NCI-H1417 (cell line): Measurements from ENCODE around the gene AK1.
"Not testable (repeated sequence)": the region's sequence is repeated elsewhere in the genome, so short reads cannot be mapped to it uniquely, and the experiment has no call there.

Experiments
- DNase-seq, 3 experiments: peaks; one replicate each; lab custom pipeline; 2025; lab: John Stamatoyannopoulos, UW

The AK1 gene

DNA sequence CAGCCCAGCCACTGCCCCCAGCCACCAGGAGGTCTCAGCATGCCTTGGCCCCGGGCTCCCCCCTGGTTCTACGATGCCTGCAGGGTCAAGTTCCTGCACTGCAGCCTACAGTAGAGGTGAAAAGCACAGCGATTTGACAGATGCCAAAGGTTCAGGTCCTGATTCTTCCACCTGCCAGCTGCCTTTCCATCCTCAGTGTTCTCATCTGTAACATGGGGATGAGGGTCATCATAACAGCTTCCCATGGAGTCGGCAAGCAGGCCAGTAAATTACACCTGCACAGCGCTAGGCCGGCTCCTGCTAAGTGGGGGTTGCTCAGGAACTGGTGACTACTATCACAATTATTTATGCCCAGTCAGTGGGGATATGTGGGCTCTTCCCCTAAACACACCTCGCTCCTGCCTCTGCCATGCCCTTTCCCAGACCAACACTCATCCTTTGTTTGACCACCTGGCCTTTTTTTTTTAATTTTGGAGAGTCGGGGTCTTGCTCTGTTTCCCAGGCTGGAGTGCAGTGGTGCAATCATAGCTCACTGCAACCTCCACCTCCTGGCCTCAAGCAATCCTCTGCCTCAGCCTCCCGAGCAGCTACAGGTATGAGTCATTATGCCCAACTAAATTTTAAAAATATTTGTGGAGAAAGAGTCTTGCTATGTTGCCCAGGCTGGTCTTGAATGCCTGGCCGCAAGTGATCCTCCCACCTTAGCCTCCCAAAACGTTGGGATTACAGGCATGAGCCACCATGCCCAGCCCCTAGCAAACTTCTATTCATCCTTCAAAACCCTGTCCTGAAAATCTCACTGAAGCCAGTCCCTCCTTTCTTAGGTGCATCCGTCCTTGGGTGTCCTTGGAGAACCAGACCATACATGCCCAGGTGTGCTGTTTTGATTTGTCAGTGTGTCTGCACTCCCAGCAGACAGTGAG, 29.4 kb downstream of the AK1 start:
- no peak for DNase-seq

DNA sequence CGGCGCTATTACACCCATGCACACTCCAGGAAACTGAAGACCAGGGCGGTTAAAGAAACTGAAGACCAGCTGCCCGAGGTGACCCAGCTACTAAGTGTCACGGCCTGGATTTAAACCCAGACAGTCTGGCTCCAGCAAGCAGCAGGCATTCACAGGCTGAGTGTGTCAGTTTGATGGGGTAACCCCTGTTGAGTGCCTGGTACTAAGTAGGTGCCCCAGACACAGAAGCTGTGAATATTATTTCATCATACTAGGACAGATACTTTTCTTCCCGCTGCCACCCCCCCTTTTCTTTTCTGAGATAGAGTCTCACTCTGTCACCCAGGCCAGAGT, 30.3 kb downstream of the AK1 start:
- DNase-seq, result peak in 1 of 3 experiments; percentile 38

DNA sequence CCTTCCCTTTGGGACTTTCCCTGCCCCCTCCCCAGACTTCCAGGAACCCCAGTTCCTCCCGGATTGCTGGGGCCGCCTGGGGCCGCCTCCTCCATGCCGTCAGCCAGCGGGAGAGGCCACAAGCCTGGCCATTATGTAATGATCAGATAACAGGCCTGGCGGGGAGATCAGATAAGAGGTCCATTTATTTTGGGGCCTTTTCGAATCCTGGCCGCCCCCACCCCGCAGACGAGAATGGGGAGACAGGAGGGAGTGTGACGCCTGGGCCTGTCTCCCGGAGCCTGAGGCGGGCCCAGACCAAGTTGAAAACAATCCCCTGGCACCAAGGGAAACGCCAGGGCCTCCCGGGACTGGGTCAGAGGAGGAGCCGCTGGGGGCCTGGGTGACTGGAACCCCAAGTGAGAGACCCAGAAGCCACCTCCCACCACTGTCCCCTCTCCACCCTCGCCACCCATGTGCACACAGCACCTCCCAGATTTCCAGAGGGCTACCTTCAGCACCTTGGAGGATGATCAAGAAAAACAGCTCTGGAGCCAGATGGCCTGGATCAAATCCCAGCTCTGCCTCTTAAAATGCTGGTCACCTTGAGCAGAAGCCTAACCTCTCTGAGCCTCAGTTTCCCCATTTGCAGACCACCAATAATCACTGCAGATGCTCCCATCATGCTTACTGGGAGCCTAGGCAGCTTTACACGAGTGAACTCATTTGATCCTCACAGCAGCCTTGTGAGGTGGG, 30.9 kb downstream of the AK1 start:
- no peak for DNase-seq

DNA sequence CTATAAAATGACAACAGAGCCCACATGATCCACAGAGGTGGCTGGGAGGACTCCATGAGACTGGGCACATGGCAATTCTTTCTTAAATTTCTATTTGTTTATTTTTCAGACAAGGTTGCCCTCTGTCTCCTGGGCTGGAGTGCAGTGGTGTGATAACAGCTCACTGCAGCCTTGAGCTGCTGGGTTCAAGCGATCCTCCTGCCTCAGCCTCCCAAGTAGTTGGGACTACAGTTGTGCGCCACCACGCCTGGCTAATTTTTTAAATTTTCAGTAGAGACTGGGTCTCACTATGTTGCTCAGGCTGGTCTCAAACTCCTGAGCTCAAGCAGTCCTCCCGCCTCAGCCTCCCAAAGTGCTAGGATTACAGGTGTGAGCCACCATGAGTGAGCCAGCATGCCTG, 31.9 kb downstream of the AK1 start:
- DNase-seq, result not testable (repeated sequence)

DNA sequence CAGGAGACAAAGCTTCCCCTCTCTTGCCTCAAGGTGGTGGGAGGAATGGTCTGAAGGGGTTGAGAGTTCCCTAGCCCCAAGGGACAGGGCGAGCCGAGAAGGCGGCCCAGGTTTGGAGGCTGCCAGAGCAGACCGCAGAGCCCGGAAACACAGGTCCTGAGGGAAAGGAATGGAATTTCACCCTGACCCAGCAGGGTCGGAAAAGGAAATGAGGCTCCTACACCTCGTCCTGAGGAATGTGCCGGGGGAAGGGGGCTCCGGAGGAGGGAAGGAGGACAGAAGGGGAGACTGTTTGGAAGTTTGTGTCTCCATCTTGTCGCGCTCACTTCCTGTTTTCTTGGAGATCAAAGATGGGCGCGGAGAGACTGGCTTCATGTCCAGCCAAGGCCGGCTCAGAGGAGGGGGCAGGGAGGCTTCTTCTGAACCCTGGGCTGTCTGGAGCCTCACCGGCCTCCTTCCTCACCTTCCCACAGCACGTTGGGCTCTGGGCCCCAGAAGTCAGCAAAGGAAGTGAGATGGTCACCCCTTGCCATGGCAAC, 32.6 kb downstream of the AK1 start:
- DNase-seq, result no peak

DNA sequence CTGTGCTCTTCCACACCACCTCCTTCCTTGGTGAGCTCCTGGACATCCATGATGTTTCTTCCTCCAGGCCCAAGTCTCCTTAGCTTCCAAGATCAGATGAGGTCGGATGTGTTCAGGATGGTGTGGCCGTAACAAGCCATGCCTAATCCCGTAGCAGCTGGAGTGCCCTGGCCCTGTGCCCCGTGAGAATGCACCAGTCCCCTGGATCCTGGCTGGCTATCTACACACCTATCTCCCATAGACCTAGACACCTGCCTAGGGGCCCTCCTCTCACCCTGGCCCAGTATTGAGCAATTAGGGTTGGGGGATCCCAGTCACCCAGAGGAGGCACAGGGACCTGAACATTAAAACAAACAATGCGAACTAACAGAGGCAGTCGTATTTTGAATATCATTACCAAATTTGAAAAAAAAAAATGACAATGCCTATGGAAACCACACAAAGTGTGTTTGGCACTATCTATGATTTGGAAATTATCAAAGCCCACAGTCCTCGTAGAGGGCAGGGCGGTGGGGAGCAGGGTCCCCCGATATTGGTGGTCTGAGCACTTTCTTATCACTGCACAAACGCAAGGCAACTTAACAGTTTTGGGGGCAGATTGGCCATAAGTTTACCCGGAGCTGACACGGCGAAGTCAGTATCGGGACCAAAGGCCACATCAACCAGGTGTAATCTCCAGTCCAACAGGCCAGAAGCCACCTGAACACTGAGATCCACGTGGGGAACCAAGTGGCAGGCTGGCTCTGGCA, 36.2 kb downstream of the AK1 start:
- DNase-seq, result no peak

DNA sequence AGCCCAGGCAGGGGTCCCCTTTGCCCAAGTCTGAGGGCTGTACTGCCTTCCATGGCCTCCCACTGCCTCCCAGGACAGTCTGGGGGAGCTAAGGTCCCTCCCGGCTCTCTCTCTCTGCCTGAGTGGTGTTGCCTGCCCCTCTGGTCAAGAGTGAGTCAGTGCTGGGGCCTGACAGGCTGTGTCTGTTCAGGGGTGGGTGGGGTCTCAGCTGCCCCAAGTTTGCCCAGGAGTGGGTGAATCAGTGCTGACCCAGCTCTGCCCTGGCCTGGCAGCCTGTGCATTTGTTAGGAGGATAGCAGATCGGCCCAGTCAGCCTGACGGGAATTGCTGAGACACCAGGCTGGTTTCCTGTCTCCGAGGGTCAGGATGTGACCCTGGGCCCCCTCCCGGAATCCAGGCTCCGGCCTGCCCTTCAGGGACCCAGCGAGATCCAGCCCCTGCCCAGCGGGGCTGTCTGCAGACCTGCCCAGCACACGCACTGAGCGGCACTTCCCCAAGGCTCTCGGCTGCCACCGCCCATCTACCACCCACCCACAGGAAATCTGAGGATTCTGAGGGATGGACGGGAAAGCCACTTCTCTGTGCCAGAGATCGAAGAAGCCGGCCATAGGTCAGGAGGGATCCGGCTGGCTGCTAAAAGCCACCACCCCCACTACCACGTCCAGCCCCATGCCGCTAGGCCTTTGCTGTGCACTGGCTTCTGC, 38.9 kb downstream of the AK1 start:
- no peak for DNase-seq

DNA sequence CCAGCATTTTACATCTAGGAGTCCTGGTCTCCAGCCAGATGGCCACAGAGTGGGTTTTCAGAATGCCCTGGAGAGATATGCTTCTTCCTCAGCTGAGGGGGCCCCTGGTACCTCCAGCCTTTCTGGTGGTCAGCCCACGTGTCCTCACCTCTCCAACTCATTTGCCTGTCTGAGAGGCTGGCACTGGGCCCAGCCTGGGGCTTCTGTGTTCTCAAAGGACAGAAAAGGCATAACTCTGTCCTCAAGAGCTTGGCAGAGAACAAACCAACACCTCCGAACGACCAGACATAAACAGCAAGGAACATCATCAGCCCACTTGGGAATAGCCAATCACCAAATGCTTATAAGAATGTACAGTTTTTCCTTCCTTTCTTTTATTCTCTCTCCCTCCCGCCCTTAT, 40.1 kb downstream of the AK1 start:
- no peak for DNase-seq

DNA sequence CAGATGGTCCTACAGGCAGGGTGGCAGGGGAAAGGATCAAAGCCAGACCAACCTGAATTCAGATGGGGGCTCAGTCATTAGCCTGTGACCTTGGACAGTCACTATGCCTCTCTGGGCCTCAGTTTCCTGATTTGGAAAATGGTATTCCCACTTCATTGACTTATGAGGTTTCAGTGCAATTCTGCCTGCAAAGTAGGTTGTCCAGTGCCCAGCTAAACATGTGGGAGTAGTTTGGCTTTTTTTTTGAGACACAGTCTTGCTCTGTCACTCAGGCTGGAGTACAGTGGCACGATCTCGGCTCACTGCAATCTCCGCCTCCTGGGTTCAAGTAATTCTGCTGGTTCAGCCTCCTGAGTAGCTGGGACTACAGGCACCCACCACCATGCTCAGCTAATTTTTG, 40.9 kb downstream of the AK1 start:
- not testable (repeated sequence) for DNase-seq

DNA sequence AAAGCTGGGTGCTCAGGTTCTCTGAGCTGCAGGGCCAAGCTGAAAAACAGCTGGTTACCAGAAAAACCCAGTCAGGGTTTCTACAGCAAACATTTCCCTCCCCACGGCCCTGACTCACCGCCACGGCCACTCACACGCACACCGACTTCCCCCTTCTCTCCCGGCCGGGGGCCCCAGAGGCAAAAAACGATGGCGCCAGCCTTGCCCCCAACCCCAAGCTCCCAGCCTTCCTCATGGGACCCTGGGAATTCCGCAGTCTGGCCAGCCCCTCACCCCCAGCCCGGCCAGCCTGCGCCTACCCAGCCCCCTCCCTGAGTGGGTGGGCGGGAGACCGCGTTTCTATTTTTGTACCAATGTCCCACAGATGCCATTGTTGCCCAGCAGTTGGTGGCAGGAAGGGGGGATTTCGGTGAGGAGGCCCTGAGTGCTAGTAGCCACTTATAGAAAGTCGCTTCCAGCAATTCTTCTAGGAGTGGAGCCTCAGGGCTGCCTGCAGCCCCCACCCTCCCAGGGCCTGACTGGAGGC, 41.4 kb downstream of the AK1 start:
- no peak for DNase-seq

DNA sequence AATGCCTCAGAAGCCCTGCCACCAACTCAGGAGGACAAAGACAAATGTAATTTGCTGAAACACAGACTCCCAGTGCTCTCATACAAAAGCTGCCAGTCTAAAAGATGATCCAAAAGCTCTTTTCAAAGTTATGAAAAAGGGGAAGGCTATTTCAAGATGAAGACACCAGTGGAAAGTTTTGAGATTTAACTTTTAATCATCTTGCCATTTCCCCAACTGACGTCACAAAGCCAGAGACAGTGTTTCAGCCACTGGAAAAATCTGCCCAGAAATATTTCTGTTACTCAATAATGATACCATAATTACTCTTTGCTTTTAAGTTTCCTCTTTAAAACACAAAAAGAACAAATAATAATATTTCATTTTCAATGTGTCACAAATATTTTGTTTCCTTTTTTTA, 43.9 kb downstream of the AK1 start:
- no peak for DNase-seq

DNA sequence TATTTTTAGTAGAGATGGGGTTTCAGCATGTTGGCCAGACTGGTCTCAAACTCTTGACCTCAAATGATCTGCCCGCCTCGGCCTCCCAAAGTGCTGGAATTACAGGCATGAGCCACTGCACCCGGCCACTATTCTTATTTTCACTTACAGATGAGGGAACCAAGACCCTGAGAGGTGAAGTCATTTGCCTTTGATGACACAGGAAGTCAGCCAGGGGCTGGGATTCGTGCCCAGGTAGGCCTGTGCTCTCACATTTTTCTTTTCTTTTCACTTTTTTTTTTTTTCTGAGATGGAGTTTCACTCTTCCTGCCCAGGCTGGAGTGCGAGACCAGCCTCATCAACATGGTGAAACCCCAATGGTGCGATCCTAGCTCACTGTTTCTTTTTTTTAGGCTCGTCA, 45.2 kb downstream of the AK1 start:
- DNase-seq, result no peak

DNA sequence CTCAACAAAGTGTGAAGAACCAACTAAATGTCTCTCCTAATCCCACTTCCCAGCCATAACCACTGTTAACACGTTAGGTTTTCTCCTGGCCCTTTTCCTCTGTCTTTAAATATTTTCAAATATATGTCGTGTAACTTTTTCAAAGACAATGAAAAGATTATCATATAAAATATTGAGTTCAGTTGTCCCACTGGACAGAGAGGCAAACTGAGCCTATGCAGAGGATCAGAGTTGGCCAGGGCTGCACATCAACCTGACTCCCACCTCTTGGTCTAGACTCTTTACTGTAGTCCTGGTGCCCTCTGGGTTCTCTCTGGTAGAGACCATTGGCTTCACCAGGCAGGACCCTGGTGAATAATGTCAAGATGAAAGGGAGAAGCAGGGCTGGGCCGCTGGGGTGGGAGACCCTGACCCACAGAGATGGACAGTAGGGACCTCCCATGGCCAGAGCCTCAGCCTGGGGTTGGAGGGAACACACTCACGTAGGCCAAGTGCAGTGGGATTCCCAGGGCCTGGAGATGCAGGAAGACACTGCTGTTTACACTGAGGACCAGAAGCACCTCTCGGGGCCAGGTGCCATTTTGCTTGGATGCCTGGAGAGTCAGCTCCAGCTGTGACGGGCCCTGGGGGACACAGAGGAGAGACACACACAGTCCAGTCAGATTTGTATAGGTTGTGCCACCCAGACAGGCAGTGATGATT, 48.1 kb downstream of the AK1 start:
- no peak for DNase-seq

DNA sequence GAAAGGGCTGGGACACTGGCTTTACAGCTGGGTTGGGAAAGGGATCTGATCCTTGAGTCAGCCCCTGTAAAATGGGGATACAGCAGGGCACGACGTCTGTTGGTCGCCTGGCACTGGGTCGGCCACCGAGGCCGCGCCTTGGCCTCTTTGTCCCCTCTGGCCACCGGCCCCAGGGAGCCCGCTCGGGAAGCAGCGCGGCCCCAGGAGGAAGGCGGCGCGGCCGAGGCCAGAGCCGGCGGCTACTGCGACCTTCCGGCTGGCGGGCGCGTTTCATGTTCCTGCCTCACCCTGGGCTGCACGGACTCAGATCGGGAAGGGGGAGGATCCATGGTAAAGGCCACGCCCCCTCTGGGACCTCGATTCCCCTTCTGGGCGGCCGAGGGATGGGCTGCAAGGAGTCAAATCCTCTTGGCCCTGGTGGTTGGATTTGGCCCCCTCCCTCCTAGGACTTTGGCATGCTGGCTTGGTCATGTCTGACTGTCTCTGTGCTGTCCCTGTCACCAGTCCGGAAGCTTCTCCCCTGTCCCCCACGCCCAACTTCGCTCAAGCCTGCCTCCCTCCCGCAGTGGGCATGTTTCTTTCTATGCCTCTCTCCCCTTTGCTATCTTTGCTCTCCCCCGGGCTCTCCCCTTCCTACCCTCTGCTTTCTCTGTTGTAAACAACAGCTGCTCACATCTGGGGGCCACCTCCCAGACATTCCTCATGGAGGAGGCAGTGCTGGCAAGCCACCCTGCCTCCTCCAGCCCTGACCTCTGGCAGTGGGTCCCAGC, 49.0 kb downstream of the AK1 start:
- peak; percentile 6 to 84 (median 71) for DNase-seq

DNA sequence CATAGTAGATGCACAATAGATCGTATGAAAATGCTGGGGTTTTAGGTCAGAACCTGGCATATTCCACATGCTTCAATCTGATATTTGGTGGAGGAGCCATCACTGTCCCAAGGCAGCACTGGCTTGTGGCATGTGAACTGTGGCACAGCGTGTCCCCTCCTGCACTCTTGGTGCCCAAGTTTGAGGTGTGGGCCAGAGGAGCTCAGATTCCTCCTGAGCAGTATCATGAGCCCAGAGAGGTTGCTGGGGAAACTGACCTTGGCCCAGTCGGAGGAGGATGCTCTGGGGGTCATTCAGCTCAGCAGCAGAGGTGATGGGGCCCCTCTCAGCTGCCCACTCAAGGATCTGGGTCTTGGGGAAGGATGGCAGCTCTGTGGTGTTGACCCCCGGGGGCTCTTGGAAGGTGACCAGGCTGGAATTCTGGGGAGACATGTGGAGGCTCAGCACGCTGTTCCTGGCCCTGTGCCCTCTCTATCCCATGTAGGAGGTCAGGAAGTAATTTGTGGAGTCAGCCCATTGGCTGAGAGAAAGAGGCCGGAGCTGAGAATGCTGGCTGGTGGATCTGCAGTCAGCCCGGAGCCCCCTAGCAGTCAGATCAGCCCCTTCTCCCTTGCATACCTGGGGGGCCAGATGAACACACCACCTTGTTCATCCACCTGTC, 51.1 kb downstream of the AK1 start:
- no peak for DNase-seq

DNA sequence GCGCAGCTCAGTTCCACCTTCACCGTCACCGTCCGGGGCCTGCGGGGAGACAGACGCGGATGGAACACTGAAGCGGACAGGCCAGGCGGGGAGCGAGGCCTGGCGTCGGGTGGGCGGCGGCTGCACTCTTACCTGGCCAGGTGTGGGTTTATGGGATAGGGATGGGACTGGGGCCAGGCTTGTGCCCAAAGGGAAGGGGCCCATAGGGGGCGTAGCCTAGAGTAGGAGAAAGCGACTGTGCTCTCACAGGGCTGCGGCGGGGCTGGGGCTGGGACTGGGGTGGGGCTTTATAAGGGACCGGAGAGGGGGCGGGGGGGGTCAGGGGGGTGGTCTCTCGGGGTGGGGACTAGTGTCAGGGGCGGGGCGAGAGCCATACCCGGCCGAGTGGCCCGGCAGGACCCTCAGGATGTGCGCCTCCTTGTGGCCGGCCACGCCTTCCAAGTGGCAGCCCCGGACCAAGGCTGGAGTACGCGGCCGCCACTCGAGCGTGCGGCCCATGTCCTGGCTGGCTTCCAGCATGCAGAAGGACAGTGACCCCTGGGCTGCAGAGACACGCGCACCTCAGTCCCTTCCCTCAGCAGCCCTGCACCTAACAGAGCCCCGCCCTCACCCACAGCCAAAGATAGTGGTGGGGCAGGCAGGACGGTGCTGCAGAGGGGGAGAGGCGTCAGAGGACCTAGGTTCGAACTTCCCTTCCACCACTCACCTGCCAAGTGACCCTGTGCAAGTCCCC, 52.0 kb downstream of the AK1 start:
- DNase-seq, result no peak

DNA sequence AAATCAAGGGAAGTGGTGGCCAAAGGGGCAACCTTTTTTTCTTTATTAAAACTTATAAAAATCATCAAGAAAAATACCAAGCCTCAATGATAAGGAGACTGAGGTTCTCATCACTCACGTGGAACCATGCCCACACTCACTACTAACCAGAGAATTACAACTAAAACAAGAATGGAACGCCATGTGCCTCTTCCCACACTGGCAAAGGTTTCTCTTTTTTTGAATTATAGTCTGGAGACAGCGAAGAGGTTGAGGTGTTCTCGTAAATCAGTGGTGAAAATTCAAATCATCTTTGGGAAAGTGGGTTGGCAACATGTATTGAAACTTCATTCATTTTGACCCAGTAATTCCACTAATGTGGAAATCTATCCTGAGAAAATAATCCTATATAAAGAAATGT, 55.4 kb downstream of the AK1 start:
- peak in 1 of 3 experiments; percentile 60 for DNase-seq

DNA sequence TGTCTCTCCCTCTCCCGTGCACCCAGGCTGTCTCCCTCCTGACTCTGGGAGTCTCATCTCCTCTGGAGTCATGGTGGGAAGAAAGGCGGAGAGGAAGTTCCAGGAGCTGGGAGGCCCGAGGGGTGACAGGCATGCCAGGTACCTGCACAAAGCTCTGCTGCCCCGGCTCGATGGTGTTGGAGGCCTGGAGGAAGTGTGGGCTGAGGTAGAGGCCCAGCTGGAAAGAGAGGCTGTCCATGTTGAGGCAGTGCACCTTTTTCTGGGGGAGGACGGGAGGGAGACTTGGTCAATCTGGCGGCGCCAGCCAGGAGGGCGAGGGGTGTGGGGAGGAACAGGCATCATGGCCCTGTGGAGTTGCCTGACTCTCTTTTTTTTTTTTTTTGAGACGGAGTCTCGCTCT, 58.9 kb downstream of the AK1 start:
- no peak for DNase-seq

DNA sequence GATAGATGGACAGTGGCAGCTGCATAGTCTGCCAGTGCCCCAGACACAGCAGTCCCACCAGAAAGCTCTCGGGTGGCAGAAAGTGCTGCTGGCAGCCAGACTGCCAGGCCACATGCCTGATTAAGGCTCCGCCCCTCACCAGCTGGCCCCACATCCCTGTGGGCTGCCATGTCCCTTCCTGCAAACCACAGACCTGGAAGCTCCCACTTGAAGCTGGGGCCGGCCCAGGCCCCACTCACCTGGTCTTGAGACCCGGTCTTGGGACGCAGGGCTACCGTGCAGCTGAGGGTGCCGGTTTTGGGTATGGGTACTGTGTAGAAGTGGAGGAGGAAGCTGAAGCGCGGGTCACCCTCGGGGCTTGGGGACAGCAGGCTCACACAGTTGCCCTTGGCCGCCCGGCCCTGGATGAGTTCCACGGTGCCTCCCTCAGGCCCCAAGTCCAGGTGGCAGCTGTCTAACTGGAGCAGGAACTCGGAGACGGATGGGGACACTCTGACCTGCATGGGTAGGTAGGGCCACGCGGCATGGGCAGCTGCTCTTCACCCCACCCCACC, 59.5 kb downstream of the AK1 start:
- DNase-seq, result peak in 1 of 3 experiments; percentile 3
